Lower leg skin (tissue), 3 donors: ENCODE results near the gene FCAMR.

Source experiments
- POLR2A ChIP-seq, 2 donors: fragments of 450-650 bp; IDR thresholded peaks; one replicate each; pipeline ENCODE4 v1.6.1; 2016 to 2017; ENCODE audit warnings: antibody characterized with exemption in 2 of 2, mild to moderate bottlenecking in 1 of 2, moderate library complexity in 1 of 2
- TF ChIP-seq, protein P1 (sequence below), 3 donors: fragments of 450-650 bp; IDR thresholded peaks; one replicate each; pipeline ENCODE4 v1.5.1; 2016; ENCODE audit warnings: antibody characterized with exemption in 3 of 3, mild to moderate bottlenecking in 3 of 3, moderate library complexity in 2 of 3

- no peak for TF ChIP-seq POLR2A (IDR thresholded peaks at IDR 0.05)
- TF ChIP-seq, protein P1, sequence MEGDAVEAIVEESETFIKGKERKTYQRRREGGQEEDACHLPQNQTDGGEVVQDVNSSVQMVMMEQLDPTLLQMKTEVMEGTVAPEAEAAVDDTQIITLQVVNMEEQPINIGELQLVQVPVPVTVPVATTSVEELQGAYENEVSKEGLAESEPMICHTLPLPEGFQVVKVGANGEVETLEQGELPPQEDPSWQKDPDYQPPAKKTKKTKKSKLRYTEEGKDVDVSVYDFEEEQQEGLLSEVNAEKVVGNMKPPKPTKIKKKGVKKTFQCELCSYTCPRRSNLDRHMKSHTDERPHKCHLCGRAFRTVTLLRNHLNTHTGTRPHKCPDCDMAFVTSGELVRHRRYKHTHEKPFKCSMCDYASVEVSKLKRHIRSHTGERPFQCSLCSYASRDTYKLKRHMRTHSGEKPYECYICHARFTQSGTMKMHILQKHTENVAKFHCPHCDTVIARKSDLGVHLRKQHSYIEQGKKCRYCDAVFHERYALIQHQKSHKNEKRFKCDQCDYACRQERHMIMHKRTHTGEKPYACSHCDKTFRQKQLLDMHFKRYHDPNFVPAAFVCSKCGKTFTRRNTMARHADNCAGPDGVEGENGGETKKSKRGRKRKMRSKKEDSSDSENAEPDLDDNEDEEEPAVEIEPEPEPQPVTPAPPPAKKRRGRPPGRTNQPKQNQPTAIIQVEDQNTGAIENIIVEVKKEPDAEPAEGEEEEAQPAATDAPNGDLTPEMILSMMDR (IDR thresholded peaks at IDR 0.05) = no peak
Observed at GRCh38 chr1:206963119-206963712, 7.0 kb downstream of the FCAMR start.
